GM18505 (cell line): ENCODE results near the gene RHBDL3.

Source experiments
- ATAC-seq: cut with Tn5 transposase; IDR thresholded peaks from one replicate; pipeline ENCODE4 v1.9.1; 2021; ENCODE audit not compliant: unreplicated experiment
- POLR2A ChIP-seq: IDR thresholded peaks from 4 replicates; pipeline ENCODE4 v1.6.1; 2011; ENCODE audit warnings: borderline replicate concordance; ENCODE audit not compliant: insufficient read depth, insufficient read length; ENCODE audit errors: extremely low read depth

Gene RHBDL3

GRCh38 chr17:32275060-32276042 is 9.7 kb downstream of the RHBDL3 start:
- no peak for TF ChIP-seq POLR2A
- ATAC-seq, result no peak

GRCh38 chr17:32276171-32276601 is 10.6 kb downstream of the RHBDL3 start:
- TF ChIP-seq POLR2A, result no peak
- no peak for ATAC-seq

- TF ChIP-seq POLR2A, result no peak
- no peak for ATAC-seq
These were observed 11.7 kb downstream of the RHBDL3 start for GRCh38 chr17:32277284-32277683.

DNA sequence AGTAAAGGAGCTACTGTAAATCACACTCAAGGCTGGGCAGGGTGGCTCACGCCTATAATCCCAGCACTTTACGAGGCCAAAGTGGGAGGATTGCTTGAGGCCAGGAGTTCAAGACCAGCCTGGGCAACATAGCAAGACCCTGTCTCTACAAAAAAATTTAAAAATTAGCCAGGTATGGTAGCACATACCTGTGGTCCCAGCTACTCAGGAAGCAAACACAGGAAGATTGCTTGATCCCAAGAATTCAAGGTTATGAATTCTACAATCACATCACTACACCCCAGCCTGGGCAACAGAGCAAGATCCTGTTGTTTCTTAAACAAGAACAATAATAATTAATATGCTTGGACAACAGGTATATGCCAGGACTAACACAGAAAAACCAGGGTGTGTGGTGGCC is 13.2 kb downstream of the RHBDL3 start:
- TF ChIP-seq POLR2A, result no peak
- no peak for ATAC-seq

- ATAC-seq, result no peak
- TF ChIP-seq POLR2A, result no peak
These were observed 14.5 kb downstream of the RHBDL3 start for GRCh38 chr17:32279891-32280716.

DNA sequence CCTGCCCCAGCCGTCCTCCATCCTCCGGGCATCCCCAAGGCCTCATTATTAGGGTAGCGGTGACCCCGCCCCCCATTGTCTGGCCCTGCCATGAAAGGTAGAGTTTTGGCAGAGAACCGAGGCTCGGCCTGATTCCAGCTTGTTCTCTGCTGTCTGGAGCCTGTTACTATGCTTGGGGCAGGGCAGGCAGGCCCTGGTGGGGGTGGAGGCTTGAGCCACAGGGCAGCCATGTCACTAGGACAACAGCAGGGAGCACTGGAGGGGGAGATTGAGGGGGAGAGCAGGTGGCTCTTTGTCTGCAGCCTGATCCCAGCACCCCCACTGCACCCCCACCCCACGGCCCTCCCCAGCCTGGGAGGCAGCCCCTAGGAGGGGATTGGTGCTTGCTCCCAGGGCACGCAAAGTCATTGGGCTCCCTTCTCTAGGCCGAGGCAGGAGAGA is 15.4 kb downstream of the RHBDL3 start:
- no peak for ATAC-seq
- TF ChIP-seq POLR2A, result no peak

DNA sequence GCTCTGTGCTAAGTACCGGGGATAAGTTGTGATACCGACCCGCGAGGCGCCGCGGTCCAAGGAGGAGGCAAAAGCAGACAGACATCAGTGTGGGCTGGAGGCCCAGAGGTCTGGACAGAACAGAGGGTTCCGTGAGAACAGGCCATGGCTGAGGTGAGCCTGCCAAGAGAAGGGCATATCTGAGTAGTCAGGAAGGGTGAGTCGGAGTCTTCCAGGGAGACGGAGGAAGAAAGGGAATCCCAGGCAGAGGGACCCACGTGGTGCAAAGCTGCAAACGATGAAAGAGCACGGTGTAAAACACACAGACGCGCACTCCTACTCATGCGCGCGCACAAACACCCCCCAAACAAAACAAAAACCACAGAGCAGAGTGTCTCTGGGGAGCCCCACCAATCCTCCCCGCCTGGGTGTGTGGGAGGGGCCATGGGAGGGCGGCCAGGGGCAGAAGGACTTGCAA is 18.1 kb downstream of the RHBDL3 start:
- ATAC-seq, result no peak
- TF ChIP-seq POLR2A, result no peak

GRCh38 chr17:32285306-32285705 is 19.7 kb downstream of the RHBDL3 start:
- ATAC-seq, result no peak
- no peak for TF ChIP-seq POLR2A

- TF ChIP-seq POLR2A, result no peak
- ATAC-seq, result no peak
These were observed 20.3 kb downstream of the RHBDL3 start for GRCh38 chr17:32285746-32286517.

DNA sequence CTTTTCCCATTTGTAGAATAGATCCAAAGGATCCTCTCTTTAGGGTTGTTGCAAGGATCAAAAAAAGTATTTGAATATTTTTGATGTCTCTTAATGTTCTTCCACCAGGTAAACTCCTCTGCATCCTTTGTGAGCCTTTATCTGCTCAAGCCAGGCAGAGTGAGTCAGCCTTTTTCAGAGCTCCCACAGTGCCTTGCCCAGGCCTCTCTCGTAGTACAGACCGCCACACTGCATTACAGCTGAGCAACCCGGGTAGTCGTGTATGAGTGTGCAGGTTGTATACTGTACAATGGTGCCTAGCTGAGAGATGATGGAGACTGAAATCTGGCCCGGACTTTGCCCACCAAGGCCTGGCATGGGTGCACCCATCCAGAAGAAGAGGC is 20.9 kb downstream of the RHBDL3 start:
- ATAC-seq, result no peak
- TF ChIP-seq POLR2A, result no peak

DNA sequence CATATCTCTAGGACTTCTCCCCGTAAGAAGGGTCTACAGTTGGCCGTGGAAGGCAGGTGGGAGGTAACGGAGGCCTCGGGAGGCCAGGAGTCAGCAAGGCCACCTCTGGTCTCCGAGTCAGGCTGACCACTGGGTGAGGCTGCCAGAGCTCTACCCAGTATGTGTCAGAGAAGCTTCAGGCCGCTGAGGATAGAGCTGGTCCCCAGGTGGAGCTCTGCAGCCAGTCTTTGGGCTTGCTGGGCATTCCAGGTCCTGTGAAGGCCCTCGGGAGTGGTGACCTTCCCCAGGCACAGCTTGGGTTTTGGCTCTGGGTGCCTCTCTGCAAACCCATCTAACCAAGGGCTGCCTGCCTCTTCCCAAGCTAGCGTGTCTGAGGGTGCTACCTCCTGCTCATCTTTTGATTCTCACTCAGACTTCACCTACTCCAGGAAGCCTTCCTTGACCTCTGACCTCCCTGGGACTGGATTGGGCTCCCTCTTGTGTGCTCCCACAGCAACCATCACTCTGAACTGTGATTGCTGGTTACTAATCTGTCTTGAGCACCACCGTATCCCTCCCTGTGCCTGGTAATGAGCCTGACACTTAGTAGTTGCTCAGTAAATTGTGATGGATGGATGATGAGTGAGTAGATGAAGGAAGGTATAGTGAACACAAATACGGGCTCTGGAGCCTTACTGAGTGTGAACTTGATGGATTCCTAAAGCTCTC is 22.3 kb downstream of the RHBDL3 start:
- no peak for ATAC-seq
- TF ChIP-seq POLR2A, result no peak

DNA sequence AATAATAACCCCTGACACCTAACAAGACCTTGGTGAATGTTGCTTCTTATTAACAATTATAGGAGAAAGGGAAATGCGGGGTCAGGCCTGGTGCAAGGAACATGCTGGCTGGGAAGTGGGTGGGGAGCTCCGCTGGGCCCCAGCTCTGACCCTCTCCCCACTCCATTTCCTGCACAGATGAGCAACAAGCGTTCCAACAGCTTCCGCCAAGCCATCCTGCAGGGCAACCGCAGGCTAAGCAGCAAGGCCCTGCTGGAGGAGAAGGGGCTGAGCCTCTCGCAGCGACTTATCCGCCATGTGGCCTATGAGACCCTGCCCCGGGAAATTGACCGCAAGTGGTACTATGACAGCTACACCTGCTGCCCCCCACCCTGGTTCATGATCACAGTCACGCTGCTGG is 23.0 kb downstream of the RHBDL3 start:
- no peak for ATAC-seq
- TF ChIP-seq POLR2A, result no peak
